T-helper 2 cell treated with Interferon-gamma antibody and Interleukin-4, amounts not matched to agents 100 ng/mL and 5 ng/mL, for 36 hours (primary cell): ENCODE results near the gene SLC4A5. TPM values are rescaled to one million over a fixed set of nuclear protein-coding genes. Genes with fewer than 3 reads are reported as not detected.
"Not testable (repeated sequence)": the region's sequence is repeated elsewhere in the genome, so short reads cannot be mapped to it uniquely, and the experiment has no call there.

Experiments used
- intact Hi-C: fragments of 100-400 bp; cut with micrococcal nuclease; formaldehyde crosslinking; loops from one replicate; pipeline ENCODE4 v1.15.1; 2023
- total RNA-seq: library from RNA; stranded (reverse); gene quantifications from 2 replicates; pipeline ENCODE4 v1.2.3, GENCODE V29; 2022

SLC4A5 gene
- total RNA-seq, 1 donor from 2014 or later, result 0.86 TPM

DNA sequence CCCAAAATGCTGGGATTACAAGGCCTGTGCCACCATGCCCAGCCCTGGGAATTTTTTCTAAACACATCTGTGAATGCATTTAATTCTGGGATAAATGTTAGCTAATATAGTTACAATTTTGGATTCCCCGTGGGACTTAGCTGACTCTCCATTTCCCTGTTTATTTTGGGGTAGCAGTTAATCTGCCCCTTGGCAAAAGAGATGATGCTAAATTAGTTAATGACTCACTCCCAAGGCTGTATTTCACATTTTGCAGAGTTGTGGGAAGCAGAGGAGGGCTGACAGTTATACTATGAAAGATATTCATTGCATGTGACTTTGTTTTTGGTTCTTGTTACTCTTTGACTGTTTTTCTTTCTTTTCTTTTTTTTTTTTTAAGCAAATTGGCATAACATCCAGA lies 141.6 kb downstream of the SLC4A5 start:
- intact Hi-C loops, result no loop called here

DNA sequence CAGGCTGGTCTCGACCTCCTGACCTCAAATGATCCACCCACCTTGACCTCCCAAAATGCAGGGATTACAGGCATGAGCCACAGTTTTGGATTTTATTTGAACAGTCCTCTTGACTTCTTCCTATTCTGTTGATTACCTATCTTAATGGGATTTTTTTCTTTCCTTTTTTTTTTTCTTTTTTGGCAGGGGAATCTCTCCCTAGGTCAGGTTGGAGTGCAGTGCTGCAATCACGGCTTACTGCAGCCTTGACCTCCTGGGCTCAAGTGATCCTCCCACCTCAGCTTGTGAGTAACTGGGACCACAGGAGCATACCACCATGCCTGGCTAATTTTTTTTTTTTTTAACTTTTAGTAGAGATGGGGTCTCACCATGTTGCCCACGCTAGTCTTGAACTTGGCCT lies 142.0 kb downstream of the SLC4A5 start:
- intact Hi-C loops, result no loop called here

DNA sequence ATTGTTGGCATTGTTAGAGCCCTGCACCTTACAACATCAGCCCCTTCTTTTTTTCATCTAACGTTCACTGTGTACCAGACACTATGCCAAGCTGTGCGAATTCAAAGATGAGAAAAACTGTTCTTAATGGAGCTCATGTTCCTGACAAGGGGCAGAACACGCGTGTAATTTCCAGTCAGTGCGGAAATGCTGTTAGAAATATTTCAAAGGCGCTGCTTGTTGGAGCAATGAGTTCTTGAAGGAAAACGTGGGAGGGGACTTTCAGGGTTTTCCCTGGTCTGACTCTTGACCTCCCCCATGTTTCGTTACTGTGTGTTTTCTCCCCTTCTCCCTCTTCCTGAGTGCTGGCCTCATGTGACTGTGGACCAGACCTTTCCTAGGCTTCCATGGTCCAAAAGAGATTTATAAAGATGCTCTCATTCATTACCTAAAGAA lies 143.3 kb downstream of the SLC4A5 start:
- intact Hi-C loops, result loop anchor here (2.0 to 10.0 kb wide), 4 partner anchors 53 to 815 kb away; partner anchors contain the start of genes ALMS1, BOLA3 and DGUOK

DNA sequence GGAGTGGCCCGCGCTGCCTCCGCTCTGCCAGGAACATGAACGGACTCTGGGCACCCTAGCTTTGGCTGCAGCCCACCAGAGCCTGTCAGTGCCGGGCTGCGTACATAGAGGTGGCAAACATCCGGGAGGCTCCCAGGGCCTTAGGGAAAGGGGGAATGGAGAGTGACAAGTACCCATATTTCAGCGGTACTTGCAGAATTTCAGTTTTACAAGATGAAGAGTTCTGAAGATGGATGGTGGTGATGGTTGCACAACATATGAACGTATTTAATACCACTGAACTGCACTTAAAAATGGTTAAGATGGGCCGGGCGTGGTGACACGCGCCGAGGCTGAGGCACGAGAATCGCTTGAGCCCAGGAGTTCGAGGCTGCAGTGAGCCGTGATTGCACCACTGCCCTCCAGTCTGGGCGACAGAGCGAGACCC lies 143.9 kb downstream of the SLC4A5 start:
- intact Hi-C loops, result loop anchor here (2.0 to 10.0 kb wide), 4 partner anchors 52 to 814 kb away; partner anchors contain the start of genes ALMS1, BOLA3 and DGUOK

DNA sequence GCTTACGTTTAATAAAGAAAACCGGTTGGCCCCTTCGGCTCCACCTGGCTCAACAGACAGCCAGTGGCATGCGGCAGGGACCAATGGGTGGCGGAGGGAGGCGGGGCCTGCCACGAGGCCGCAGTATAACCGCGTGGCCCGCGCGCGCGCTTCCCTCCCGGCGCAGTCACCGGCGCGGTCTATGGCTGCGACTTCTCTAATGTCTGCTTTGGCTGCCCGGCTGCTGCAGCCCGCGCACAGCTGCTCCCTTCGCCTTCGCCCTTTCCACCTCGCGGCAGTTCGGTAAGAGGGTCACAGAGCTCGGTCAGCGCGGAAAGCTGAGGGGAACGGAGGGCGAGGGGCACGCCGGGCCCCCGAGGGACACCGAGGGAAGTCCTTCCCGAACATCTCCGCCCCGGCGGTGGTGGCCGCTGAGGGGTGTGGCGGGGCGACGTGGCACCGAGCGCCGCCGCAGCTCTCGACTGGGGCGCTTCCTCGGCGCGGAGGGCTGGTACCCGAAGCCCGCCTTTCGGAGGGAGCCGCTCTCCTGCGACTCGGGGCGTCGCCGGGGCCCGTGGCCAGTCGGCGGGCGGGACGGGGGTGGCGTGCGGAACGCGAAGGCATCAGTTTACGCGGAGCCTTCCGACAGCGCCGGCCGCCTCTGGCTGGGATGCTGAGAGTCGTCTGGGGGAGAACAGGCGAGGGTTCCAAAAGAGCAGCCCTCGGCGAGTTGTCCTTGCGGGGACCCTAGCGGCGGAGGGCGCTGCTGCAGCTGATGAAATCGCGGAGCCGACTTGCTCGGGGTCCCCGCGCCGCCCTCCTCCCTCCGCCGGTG lies 144.5 kb downstream of the SLC4A5 start, which contains the start of gene MTHFD2:
Gene MTHFD2 (plus strand): TSS at position 155 of the 814 bp plus-strand sequence. CDS start 27 bp downstream, at position 182.
- intact Hi-C loops, result loop anchor here (1.0 to 10.0 kb wide), 9 partner anchors 8 to 814 kb away; partner anchors contain the start of genes ALMS1, BOLA3, DGUOK and MOB1A

DNA sequence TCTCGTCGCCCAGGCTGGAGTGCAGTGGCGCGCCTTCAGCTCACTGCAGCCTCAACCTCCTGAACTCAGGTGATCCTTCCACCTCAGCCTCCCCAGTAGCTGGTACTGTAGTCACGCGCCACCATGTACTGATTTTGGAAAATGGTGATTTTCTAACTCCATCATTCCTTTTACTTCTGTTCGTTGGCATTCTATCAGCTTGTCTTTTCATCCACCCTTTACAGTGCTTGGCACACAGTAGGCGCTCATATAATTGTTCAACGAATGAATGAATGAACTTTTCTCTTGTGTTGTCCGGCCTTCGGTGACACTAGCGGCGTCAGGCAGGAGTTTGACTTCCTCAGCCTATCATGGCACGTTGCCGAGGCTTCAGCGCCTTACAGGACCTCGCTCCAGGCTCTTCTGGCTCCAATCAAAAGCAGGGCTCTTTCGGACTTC lies 145.2 kb downstream of the SLC4A5 start:
- intact Hi-C loops, result loop anchor here (1.0 to 10.0 kb wide), 9 partner anchors 8 to 813 kb away; partner anchors contain the start of genes ALMS1, BOLA3, DGUOK and MOB1A

DNA sequence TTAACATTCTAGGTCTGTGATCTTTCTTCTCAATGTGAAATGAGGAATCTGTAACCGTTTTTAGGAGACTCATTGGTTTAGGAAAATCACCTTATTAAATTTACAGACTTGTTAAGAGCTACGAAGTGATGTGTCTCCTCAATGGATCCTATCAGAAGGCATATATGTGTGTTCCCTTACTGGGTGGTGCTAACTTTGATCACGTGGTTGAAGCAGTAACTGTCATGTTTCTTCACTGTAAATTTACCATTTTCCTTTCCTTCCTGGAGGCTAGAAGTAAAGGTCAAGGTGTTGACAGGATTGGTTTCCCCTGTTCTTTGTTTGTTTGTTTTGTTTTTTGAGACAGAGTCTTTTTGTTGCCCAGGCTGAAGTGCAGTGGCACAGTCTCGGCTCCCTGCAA lies 146.2 kb downstream of the SLC4A5 start:
- intact Hi-C loops, result loop anchor here (5.0 to 10.0 kb wide), 2 partner anchors 210 to 812 kb away; partner anchors contain the start of gene ALMS1

DNA sequence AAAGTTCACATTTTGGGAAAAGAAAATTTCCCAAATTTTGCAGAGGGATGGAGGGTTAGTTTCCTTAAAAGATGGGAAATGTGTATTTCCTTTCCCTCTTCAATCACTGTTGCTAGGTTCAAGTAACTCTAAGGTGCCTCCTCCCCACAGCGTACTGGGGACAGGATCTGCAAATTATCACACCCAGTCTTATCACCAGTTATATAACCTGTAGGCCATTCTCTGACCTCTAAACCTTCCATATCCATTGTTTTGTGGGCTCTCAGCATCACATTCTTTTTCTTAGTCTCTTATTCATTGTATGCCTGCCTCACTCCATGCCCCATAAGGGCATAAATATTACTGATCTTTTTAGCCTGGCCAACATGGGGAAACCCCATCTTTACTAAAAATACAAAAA lies 148.4 kb downstream of the SLC4A5 start:
- intact Hi-C loops, result loop anchor here (5.0 to 10.0 kb wide), 2 partner anchors 207 to 810 kb away; partner anchors contain the start of gene ALMS1

DNA sequence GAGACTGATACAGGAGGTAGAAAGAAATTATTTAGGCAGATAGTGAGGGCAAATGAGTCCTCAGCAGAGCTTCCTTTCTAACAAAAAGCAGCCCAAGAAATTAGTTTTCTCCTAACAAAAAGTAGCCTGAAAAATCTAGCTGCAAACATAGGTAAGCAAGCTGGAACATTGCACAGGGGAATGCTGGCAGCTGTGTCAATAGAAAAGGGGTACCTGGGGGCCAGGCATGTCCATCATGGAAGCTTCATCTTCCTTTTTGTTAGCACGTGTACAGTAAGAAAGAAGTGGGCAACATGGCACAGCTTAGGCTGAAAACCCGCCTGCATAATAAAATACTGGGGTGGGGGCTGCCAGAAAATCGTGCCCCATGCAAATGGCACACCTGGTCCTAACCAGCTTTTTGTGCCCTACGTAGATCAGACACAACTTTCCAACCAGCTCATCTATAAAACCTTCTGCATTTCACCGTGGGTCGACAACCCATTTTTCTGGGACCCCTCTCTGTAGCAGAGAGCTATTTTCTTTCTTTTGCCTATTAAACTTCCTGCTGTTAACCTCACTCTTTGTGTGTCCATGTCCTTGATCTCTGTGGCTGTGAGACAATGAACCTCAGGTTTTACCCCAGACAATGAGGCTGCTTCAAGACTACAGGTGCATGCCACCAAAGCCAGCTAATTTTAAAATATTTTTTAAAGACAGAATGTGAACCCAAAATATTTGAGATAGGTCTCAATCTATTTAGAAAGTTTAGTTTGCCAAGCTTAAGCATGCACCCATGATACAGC lies 151.4 kb downstream of the SLC4A5 start:
- intact Hi-C loops, result loop anchor here (10.0 kb wide), 1 partner anchor 807 kb away; the partner anchor contains the start of gene ALMS1

DNA sequence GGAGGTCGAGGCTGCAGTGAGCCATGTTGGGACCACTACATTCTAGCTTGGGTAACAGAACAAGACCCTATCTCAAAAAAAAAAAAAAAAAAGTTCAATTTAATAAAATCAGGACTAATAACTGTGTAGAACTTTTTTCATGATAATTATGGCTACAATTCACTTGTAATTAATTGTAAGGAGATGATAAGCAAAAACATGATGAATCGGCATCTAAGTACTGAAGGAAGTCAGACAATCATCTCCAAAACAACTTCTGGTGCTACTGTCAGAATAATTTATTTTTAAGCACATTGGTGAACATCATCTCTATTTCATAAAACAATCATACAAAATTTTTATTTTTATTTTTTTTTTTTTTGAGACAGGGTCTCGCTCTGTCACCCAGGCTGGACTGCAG lies 154.5 kb downstream of the SLC4A5 start:
- intact Hi-C loops, result no loop called here

DNA sequence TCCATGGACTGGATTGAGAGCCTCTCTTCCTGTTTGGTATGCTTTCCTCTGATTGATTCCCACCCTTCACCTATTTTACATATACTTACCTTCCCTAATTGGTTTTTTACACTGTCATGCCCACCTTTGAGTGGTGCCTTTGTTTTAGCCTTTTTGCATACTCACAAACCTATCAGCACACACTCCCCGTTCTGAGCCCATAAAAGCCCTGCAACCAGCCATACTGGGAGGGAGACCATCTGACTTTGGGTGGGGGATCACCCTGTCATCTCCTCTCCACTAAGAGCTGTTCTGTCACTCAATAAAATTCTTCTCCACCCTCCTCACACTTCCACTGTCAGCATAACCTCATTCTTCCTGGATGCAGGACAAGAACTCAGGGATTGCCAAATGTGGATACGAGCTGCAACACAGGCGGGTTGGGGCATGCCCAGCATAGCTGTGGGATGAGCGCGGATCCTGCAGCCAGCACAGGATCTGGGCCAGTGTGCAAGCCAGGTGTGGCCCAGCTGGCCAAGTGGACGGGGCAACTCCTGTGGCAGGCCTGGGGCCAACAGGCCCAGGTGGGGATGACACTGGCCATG lies 155.1 kb downstream of the SLC4A5 start:
- intact Hi-C loops, result no loop called here

DNA sequence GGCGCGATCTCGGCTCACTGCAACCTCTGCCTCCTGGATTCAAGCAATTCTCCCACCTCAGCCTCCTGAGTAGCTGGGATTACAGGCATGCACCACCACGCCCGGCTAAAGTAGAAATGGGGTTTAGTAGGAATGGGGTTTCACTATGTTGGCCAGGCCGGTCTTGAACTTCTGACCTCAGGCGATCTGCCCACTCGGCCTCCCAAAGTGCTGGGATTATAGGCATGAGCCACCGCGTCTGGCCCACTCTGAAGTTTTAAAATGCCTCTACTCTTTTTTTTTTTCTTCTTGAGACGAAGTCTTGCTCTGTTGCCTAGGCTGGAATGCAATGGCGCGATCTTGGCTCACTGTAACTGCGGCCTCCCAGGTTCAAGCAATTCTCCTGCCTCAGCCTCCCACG lies 156.5 kb downstream of the SLC4A5 start:
- intact Hi-C loops, result not testable (repeated sequence)

DNA sequence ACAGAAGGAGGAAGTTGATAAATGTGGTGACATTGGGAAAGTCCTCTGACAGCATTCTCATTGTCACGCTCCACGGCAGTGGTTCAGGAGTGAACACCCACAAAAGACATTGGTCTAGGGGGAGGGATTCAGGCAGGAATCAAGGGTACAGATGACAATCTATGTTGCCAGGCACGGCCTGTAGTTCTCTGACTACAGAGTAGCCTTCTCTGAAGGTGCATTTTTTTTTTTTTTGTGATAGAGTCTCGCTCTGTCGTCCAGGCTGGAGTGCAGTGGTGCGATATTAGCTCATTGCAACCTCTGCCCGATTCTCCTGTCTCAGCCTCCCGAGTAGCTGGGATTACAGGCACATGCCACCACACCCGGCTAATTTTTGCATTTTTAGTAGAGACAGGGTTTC lies 157.2 kb downstream of the SLC4A5 start:
- intact Hi-C loops, result no loop called here

DNA sequence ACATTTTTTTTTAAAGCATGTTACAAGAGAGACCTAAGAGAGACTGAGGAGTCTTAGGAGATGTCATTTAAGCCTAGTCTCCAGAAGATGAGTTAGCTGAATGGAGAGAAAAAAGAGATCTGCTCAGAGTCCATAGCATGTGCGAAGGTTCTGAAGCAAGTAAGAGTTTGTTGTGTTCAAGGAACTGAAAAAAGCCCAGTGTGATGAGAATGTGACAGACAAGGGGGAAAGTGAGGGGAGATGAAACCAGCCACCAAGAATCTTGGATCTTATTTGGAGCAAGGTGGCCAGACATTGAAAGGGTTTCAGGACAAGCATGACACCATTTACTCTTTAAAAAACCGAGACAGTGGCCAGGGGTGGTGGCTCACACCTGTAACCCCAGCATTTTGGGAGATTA lies 159.3 kb downstream of the SLC4A5 start:
- intact Hi-C loops, result no loop called here

DNA sequence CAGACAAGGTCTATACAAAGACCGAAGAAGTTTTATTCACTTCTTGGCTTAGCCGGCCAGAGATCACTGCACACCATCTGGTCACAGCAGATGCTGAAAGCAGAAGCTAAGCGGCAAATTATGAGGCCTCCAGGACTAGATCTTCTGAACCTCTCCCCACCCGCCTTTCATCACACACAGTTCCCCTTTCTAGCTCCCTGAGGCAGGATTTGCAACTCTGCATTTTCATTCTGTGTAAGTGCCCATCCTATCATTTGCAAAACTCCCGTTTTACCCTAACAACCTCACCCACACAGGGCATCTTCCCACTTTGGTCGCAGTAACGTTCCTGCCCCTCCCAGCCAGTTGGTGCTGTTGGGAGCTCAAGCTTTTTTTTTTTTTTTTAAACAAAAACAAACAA lies 161.5 kb downstream of the SLC4A5 start:
- intact Hi-C loops, result no loop called here

DNA sequence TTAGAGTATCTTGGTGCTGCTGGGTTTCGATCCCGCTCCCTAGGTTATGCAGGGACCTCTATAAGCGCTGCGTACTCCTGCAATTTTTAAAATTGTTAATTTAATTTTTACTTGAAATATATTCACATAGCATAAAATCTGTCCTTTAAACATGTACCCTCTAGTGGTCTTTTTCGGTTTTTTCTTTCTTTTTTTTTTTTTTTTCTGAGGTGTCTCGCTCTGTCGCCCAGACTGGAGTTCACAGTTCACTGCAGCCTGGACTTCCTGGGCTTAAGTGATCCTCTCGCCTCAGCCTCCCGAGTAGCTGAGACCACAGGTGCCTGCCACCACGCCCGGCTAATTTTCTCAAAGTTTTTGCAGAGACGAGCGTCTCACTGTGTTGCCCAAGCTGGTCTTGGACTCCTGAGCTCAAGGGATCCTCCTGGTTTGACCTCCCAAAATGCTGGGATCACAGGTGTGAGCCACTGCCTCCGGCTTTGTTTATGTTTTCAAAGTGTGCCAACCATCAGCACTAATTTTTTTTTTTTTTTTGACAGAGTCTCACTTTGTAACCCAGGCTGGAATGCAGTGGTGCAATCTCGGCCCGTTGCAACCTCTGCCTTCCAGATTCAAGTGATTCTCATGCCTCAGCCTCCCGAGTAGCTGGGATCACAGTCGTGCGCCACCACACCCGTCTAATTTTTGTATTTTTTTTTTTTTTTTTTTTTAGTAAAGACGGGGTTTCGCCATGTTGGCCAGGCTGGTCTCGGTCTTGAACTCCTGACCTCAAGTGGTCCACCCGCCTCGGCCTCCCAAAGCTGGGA lies 164.0 kb downstream of the SLC4A5 start:
- intact Hi-C loops, result loop anchor here (2.0 to 5.0 kb wide), 6 partner anchors 28 to 276 kb away; partner anchors contain the start of genes C2orf81, DGUOK, INO80B and TET3

DNA sequence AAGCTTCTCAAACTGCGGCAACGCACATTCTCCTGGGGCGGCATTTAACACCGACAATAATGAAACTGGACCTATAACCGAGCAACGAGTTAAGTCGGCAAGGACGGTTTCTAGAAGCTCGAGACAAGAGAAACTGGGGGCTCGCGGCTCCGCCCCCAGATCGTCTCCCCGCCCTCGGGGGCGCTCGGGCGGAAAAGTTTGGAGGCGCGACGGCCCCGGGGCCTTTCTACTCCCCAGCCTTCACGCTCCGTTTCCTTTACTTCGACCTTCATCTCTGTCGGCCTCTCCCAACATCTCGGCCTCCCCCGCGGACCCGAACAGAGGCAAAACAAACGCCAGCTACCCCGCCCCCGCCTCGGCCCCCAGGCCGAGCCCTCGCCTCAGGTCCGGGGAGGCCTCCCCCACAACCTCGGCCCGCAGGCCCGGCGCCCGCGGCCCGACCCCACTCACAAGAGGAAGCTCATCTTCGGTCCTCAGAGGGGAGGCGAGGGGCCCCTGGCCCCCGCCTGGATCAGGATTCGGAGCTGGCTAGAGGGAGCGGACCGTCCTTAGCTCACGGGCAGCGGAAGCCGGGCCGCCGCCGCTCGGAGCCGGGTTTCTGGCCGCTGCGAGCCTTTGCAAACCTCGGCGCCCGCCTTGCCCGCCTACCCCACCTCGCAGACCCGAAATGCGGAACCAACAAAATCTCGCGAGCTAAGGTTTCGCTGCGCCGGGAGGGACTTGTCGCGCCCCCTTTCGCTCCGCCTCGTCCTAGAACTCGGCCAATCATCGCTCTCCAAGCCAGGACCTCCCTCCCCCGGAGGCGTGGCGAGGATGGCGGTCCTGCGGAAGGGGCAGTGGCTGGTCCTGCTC lies 164.8 kb downstream of the SLC4A5 start, which contains the start of gene MOB1A:
Gene MOB1A (minus strand): TSS at position 669 of the 852 bp plus-strand sequence. CDS start 205 bp downstream, at position 464.
- intact Hi-C loops, result loop anchor here (1.0 to 5.0 kb wide), 8 partner anchors 20 to 350 kb away; partner anchors contain the start of genes C2orf81, DGUOK, INO80B and MTHFD2

DNA sequence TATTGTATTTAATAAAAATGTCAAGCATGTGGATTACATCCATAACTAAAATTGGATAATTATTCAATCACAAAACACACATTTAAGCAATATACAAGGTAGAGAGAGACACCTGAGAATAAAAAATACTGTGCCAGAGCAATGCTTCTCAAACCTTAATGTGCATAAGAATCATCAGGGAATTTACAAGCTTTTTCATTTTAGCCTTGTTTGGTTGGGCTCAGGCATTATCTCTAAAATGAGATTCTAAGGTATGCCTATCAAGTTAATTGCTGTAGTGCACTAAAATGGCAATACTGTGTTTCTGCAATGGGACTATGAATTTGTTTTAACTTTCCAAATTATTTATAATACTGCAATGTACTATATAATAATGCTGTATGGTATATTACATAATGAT lies 165.5 kb downstream of the SLC4A5 start:
- intact Hi-C loops, result loop anchor here (1.0 to 5.0 kb wide), 8 partner anchors 21 to 349 kb away; partner anchors contain the start of genes C2orf81, DGUOK, INO80B and MTHFD2

DNA sequence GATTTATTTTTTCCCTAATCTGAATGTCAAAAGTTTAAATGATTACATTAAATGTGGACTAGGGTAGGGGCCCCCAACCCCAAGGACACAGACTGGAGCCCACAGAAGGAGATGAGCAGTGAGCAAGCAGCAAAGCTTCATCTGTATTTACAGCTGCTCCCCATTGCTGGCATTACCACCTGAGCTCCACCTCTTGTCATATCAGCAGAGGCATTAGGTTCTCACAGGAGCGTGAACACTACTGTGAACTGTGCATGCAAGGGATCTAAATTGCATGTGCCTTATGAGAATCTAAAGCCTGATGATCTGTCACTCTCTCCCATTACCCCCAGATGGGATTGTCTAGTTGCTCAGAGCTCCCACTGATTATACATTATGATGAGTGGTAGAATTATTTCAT lies 168.3 kb downstream of the SLC4A5 start:
- intact Hi-C loops, result loop anchor here (5.0 kb wide), 1 partner anchor 193 kb away; the partner anchor contains the start of gene TET3
